Right atrium auricular region (tissue), 2 donors: Measurements from ENCODE around the gene NCOA5. TPM values are rescaled to one million over a fixed set of nuclear protein-coding genes. Genes with fewer than 3 reads are reported as not detected.
"Not testable (repeated sequence)": the region's sequence is repeated elsewhere in the genome, so short reads cannot be mapped to it uniquely, and the experiment has no call there.

Experiments used
- DNase-seq: peaks from one replicate; pipeline ENCODE4 v3.0.0-alpha.2; 2019; ENCODE audit warnings: low spot score
- H3K27ac ChIP-seq, 2 donors: fragments of 200-600 bp; sonication (generic); 1 replicate in 1 of 2; 2 replicates in 1 of 2; pipeline ENCODE4 v1.5.1; 2016 to 2019
- H3K27me3 ChIP-seq, 2 donors: fragments of 200-600 bp; sonication (generic); one replicate each; pipeline versions ENCODE4 v1.5.1 to v1.6.0; 2017 to 2019
- H3K36me3 ChIP-seq: fragments of 200-600 bp; sonication (generic); one replicate; pipeline ENCODE4 v1.5.1; 2016
- H3K4me1 ChIP-seq, 2 donors: fragments of 200-600 bp; sonication (generic); one replicate each; pipeline versions ENCODE4 v1.5.1 to v1.6.0; 2017 to 2019
- H3K4me3 ChIP-seq, 2 donors: fragments of 200-600 bp; sonication (generic); 1 replicate in 1 of 2; 2 replicates in 1 of 2; pipeline ENCODE4 v1.5.1; 2017 to 2019; ENCODE audit warnings: mild to moderate bottlenecking in 1 of 2, moderate library complexity in 1 of 2
- H3K9me3 ChIP-seq, 2 donors: fragments of 200-600 bp; sonication (generic); one replicate each; pipeline ENCODE4 v1.5.1; 2019
- CTCF ChIP-seq, 2 donors: fragments of 200-600 bp; sonication (generic); IDR thresholded peaks; one replicate each; pipeline ENCODE4 v1.5.1; 2019; ENCODE audit warnings: antibody characterized with exemption in 2 of 2
- total RNA-seq, 2 donors: library from RNA; depleted of rRNA; stranded (reverse); fragments of >200 nt; gene quantifications; one replicate each; pipeline ENCODE4 v1.1.0, GENCODE V29; 2016

Gene NCOA5
- total RNA-seq, 2 donors from 2014 or later = 17.8 to 23.3 TPM

- Histone ChIP-seq H3K36me3 (no peaks in the 10 kb centered on the region), H3K9me3 (no peaks in the 10 kb centered on the region), H3K4me3 (no peak overlapping the region), H3K27ac (no peak overlapping the region), H3K4me1 (no peaks in the 10 kb centered on the region), H3K27me3 (peaks cover 0 to 6% of the 10 kb centered on the region in 2 donors)
- DNase-seq = no peak
- no peak for TF ChIP-seq CTCF (IDR thresholded peaks at IDR 0.05)
Measured at GRCh38 chr20:46107061-46107460, 17.3 kb upstream of the NCOA5 start.

GRCh38 chr20:46104262-46104661 is 14.5 kb upstream of the NCOA5 start:
- no peak overlapping the region for H3K4me3 ChIP-seq
- H3K36me3 ChIP-seq = no peaks in the 10 kb centered on the region
- no peaks in the 10 kb centered on the region for H3K9me3 ChIP-seq
- no peak for DNase-seq
- H3K27me3 ChIP-seq = peaks cover 0 to 6% of the 10 kb centered on the region in 2 donors
- no peak overlapping the region for H3K27ac ChIP-seq
- H3K4me1 ChIP-seq = no peaks in the 10 kb centered on the region
- TF ChIP-seq CTCF (IDR thresholded peaks at IDR 0.05) = no peak

- Histone ChIP-seq H3K4me1 (no peaks in the 10 kb centered on the region), H3K27ac (no peak overlapping the region), H3K36me3 (no peaks in the 10 kb centered on the region), H3K9me3 (no peaks in the 10 kb centered on the region), H3K27me3 (no peaks in the 10 kb centered on the region), H3K4me3 (no peak overlapping the region)
- DNase-seq = no peak
- no peak for TF ChIP-seq CTCF (IDR thresholded peaks at IDR 0.05)
Measured at GRCh38 chr20:46102940-46103339, 13.2 kb upstream of the NCOA5 start.

GRCh38 chr20:46101957-46102356 is 12.2 kb upstream of the NCOA5 start:
- Histone ChIP-seq H3K4me1 (no peaks in the 10 kb centered on the region), H3K27ac (no peak overlapping the region), H3K9me3 (no peaks in the 10 kb centered on the region), H3K27me3 (no peaks in the 10 kb centered on the region), H3K4me3 (no peak overlapping the region), H3K36me3 (no peaks in the 10 kb centered on the region)
- TF ChIP-seq CTCF (IDR thresholded peaks at IDR 0.05) = no peak
- no peak for DNase-seq

GRCh38 chr20:46100988-46101387 is 11.2 kb upstream of the NCOA5 start:
- no peaks in the 10 kb centered on the region for H3K27me3 ChIP-seq
- H3K9me3 ChIP-seq = no peaks in the 10 kb centered on the region
- DNase-seq = no peak
- H3K27ac ChIP-seq = no peak overlapping the region
- no peak overlapping the region for H3K4me3 ChIP-seq
- H3K36me3 ChIP-seq = no peaks in the 10 kb centered on the region
- TF ChIP-seq CTCF (IDR thresholded peaks at IDR 0.05) = no peak
- H3K4me1 ChIP-seq = no peaks in the 10 kb centered on the region

- not testable (repeated sequence) for H3K27ac ChIP-seq, DNase-seq, H3K27me3 ChIP-seq, H3K4me1 ChIP-seq, H3K36me3 ChIP-seq, H3K4me3 ChIP-seq, H3K9me3 ChIP-seq
Measured at GRCh38 chr20:46100444-46100843, 10.7 kb upstream of the NCOA5 start.
